ENCODE measurements around the gene CRIP2.

Gene CRIP2

GRCh38 chr14:105449276-105450122 is 25.1 kb upstream of the CRIP2 start:
- DNase-seq (ENCODE audit: extremely low read depth, low read depth): no peak
- TF ChIP-seq, protein P1, sequence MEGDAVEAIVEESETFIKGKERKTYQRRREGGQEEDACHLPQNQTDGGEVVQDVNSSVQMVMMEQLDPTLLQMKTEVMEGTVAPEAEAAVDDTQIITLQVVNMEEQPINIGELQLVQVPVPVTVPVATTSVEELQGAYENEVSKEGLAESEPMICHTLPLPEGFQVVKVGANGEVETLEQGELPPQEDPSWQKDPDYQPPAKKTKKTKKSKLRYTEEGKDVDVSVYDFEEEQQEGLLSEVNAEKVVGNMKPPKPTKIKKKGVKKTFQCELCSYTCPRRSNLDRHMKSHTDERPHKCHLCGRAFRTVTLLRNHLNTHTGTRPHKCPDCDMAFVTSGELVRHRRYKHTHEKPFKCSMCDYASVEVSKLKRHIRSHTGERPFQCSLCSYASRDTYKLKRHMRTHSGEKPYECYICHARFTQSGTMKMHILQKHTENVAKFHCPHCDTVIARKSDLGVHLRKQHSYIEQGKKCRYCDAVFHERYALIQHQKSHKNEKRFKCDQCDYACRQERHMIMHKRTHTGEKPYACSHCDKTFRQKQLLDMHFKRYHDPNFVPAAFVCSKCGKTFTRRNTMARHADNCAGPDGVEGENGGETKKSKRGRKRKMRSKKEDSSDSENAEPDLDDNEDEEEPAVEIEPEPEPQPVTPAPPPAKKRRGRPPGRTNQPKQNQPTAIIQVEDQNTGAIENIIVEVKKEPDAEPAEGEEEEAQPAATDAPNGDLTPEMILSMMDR (IDR thresholded peaks at IDR 0.05; ENCODE audit: low read depth, low read length): no peak

DNA sequence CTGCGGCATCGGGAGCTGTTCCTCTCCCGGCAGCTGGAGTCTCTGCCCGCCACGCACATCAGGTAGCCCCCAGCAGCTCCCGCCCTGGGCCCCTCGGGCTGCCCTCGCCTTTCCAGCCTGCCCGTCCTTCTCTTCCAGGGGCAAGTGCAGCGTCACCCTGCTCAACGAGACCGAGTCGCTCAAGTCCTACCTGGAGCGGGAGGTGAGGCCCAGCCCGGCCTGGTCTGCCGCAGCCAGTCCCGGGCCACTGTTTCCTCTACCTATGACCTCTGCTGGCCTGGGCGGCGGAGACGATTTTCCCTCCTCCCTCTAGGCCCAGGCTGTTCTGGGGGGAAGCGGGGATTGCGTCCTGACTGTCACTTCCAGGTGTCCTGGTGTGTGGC is 24.5 kb upstream of the CRIP2 start:
- no peak for DNase-seq (ENCODE audit: extremely low read depth, low read depth)
- TF ChIP-seq, protein P1 (IDR thresholded peaks at IDR 0.05; ENCODE audit: low read depth, low read length): no peak

DNA sequence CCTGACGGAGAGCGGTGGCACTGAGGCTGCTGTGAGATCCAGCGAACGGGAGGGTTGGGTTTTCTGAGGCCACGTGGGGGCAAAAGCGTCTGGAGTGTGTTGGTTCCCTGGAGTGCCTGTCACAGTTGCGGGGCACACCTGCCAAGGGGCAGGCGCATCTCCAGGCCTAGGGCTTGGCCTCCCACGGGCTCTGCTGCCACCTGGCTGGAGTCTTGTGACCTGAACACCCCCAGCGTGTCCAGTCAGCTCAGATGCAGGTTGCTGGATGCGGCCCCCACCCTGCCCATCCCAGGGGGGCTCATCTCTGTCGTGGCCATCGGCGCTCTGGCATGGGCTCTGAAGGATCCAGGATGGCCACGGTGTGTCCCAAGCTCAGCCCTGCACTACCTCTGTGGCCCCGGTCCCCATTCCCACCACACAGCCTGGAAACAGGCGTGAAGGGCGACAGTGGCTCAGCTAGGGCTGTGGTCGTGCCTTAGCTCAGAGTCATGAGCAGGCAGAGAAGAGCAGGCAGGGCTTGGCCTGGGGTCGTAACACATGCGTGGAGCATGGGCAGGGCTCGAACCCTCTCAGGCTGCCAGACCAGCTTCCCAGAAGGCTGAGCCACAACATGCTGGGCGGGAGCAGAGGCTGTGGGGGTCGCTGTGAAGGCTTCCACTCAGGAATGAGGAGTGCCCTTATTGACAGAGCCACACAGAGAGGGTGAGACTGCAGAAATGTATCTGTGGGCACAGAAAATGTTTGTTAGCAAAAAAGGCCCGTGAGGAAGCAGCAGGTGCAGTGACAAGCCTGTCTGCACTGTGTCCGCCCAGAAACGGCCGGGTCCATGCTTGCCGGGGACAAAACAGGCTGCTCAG is 23.5 kb upstream of the CRIP2 start:
- TF ChIP-seq, protein P1 (IDR thresholded peaks at IDR 0.05; ENCODE audit: low read depth, low read length): no peak
- DNase-seq (ENCODE audit: extremely low read depth, low read depth): no peak

GRCh38 chr14:105452963-105453362 is 21.7 kb upstream of the CRIP2 start:
- TF ChIP-seq, protein P1 (IDR thresholded peaks at IDR 0.05; ENCODE audit: low read depth, low read length): no peak
- DNase-seq (ENCODE audit: extremely low read depth, low read depth): no peak

GRCh38 chr14:105453847-105454246 is 20.8 kb upstream of the CRIP2 start:
- TF ChIP-seq, protein P1 (IDR thresholded peaks at IDR 0.05; ENCODE audit: low read depth, low read length): no peak
- no peak for DNase-seq (ENCODE audit: extremely low read depth, low read depth)

DNA sequence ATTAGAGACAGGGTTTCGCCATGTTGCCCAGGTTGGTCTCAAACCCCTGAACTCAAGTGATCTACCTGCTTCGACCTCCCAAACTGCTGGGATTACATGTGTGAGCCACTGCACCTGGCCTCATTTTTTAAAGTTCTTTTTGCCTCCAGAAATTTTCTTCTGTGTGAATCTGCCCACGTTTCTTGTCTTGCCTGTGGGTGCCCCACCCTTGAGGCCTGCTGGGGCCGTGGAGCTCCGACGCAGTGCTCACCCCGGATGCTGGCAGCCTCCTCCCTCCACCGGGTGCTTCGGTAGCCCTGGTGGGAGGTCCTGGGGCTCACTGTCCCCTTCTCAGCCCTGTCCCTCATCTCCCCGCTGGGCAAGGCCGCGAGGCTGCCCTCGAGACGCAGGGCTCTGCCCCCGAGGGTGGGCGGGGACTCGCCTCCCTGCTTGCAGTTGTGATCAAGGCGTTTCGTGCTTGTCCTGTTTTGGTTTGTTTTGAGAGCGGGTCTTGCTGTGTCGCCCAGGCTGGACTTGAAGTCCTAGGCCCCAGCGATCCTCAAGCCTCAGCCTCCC is 19.5 kb upstream of the CRIP2 start:
- DNase-seq (ENCODE audit: extremely low read depth, low read depth): no peak
- TF ChIP-seq, protein P1 (IDR thresholded peaks at IDR 0.05; ENCODE audit: low read depth, low read length): no peak
